Activated CD8-positive, alpha-beta memory T cell treated with anti-CD3 and anti-CD28 coated beads for 1 hour (primary cell): ENCODE data around the gene LRCH3.
"Not testable (repeated sequence)": the region's sequence is repeated elsewhere in the genome, so short reads cannot be mapped to it uniquely, and the experiment has no call there.

ENCODE experiments used
- DNase-seq, 2 donors: peaks; one replicate each; pipeline ENCODE4 v3.0.0-alpha.2; 2020; ENCODE audit warnings: low read depth in 1 of 2; ENCODE audit errors: extremely low read depth in 1 of 2

Gene LRCH3

DNA sequence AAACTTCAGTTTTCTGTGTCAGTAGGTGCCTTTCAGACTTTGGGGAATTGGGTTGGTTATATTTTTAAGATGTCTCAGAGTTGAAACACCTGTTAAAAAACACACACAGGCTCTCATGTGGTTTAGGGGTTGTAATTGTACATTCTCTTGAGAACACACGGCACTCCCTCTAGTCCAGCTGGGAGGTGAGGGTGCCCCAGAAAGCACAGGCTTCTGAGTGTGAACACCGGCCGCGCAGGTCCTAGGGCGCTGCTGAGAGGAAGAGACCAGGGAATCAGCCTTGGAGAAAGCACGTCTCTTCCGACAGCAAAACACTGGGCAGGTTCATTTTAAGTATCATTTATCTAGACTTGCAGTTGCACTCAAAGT lies 90.9 kb downstream of the LRCH3 start:
- DNase-seq = no peak

DNA sequence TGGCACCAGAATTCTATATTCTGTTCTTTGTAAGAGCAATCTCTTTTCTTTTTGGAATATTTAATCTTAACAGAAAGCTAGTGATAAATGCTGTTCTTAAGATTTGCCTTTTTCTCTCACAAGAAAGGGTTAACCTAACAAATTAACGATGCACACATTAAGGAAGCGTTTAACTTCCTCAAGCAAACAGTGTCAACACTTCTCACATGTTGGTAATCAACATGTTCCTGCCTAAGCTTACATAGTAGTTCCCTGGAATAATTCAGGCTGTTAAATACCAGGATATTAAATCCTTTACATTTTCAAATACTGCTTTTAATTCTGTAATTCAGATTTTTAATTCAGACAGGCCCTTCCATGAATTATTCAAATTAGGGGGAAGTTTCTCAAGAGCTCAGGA lies 91.5 kb downstream of the LRCH3 start:
- DNase-seq = no peak

DNA sequence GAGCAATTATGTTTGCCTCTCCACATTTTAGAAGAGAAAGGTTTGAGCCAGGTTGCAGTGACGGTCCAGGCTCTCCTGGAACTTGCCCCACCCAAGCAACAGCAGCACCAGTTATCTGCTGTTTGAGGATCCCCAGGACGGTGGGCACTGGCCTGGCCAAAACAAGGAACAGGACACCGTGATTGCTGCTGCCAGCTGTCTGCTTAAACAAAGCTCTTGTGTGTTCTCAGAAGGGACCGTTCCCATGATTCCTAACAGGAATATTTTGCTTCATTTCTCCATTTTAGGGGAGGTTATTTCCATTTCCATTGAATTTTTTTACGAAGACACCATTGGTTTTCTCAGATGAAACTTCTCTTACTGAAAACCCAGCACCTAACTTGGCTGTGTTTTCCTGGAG lies 92.5 kb downstream of the LRCH3 start:
- DNase-seq = no peak

DNA sequence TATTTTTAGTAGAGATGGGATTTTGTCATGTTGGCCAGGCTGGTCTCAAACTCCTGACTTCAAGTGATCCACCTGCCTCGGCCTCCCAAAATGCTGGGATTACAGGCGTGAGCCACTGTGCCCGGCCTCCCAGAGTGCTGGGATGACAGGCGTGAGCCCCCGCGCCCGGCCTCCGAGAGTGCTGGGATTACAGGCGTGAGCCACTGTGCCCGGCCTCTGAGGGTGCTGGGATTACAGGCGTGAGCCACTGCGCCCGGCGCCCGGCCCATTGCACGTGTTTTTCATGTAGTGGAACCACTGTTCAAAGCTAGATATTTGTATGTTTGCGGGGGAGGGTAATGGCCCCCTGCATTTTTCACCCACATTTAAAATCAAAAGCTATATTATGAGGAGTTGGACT lies 93.3 kb downstream of the LRCH3 start:
- not testable (repeated sequence) for DNase-seq

DNA sequence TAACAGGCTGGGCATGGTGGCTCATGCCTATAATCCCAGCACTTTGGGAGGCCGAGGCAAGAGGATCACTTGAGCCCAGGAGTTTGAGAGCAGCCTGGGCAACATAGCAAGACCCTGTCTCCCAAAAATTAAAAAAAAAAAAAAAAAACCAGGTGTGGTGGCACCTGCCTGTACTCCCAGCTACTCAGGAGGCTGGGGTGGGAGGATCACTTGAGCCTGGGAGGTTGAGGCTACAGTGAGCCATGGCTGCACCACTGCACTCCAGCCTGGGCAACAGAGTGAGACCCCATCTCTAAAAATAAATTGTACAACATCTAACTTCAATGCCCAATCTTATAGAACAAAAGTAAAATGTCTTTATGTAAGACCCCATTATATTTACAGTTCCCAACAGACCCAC lies 95.0 kb downstream of the LRCH3 start:
- DNase-seq = not testable (repeated sequence)

DNA sequence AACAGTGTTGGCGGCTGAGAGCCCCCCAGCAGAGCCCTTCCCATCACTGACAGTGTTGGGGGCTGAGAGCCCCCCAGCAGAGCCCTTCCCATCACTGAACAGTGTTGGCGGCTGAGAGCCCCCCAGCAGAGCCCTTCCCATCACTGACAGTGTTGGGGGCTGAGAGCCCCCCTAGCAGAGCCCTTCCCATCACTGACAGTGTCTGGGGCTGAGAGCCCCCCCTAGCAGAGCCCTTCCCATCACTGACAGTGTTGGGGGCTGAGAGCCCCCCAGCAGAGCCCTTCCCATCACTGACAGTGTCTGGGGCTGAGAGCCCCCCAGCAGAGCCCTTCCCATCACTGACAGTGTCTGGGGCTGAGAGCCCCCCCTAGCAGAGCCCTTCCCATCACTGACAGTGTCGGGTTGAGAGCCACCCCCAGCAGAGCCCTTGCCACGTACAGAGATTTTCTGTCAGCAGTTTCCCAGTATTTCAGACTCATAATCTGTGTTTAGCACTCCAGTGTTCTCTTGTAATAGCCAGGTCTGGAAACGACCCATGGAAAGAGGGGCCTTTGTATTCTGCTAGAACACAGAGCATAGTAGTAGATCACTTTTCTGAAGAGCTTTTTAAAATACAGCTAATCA lies 96.5 kb downstream of the LRCH3 start:
- not testable (repeated sequence) for DNase-seq

DNA sequence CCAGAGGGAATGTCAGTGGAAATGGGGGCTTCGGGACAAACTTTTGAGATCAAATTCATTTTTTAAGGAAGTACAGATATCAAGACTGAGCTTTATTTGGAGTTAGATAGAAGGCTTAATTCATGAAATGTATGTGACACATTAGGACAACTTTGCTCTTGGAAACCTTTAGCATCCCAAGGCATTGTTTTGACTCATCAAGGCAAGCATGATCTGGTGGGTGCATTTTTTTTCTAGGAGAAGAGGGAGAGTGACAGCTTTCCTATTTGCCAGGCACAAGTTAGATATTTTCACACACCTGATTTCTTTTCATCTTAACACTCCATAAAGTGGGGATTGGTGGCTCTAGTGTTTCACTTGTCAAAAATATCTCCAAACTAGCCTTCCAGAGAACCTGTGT lies 97.5 kb downstream of the LRCH3 start:
- no peak for DNase-seq

DNA sequence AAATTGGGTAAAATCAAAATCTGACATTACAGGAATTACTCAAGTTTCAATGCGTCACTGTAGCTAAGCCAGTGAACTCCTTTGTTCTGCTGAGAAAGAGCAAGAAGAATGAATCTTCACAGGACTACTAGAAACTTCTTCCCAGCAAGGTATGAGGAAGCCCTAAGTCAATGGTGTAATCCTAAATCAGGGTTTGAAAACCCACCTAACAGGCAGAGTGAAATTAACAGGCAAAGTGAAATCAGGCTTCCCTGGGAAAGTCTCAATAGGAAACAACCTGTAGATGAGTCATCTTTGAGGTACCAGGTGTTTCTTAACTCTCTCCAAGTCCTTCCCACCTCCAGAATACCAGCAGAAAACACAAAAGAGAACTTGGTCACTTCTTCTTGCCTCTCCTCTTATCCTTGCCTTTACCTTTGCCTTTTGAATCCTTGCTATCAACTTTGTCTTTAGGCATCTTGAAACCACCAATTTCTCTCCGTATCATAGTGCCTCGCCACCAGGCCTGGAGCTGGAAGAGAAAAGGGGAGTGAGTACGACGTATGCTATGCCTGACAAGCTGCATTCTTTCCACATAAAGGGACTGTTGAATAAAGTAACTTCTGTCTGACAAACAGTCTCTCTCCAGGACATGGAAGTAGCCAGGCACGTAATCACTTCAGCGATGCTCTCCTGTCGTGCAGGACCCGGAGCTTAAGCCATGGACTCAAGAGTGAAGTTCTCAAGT lies 98.3 kb downstream of the LRCH3 start:
- DNase-seq = no peak

DNA sequence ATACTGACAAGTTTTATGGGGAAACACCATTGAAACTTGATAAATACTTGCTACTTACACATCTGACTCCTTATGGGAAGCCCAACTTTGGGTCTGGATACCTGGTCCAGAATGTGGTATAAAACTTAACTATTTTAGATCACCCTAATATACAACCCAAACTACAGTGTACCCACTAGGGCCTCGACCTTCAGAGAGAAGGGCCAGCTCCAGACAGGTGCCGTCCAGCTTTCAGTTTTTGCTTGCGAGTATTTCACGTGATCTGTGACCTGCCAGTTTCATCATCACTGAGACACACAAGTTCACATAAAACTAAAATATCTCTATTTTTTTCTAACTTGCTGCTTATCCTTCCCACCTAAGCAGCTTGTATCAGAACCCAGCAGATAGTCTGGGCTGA lies 99.6 kb downstream of the LRCH3 start:
- DNase-seq = no peak

DNA sequence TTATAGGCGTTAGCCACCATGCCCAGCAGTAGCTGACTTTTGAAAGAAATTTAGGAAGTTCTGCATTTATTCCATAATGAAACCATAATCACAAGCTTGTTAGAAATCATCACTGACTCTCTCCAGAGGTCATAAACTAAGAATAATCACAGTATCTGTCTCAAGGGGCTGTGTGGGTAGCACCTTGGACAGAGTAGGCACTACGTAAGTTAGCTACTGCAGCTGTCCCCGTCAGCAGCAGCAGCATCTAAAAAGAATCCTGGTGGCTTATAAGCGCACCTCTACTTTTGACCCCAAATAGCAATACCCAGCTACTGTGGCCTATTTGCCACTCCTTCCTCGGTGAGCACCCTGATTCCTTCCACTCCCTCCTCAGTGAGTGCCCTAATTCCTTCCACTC lies 101.1 kb downstream of the LRCH3 start:
- no peak for DNase-seq

DNA sequence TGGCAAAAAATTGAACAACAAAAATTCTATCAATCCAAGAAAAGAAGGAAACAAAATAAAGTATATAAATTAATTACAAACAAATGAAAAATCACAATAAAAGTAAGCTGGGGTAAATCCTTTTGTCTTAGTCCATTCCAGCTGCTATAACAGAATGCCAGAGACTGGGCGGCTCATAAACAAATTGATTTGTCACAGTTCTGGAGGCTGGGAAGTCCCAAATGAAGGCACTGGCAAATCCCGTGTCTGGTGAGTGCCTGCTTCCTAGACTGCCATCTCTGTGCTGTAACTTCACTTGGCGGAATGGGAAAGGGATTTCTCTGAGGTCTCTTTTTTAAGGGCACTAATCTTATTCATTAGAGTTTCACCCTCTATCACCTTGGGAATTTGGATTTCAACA lies 105.4 kb downstream of the LRCH3 start:
- no peak for DNase-seq

DNA sequence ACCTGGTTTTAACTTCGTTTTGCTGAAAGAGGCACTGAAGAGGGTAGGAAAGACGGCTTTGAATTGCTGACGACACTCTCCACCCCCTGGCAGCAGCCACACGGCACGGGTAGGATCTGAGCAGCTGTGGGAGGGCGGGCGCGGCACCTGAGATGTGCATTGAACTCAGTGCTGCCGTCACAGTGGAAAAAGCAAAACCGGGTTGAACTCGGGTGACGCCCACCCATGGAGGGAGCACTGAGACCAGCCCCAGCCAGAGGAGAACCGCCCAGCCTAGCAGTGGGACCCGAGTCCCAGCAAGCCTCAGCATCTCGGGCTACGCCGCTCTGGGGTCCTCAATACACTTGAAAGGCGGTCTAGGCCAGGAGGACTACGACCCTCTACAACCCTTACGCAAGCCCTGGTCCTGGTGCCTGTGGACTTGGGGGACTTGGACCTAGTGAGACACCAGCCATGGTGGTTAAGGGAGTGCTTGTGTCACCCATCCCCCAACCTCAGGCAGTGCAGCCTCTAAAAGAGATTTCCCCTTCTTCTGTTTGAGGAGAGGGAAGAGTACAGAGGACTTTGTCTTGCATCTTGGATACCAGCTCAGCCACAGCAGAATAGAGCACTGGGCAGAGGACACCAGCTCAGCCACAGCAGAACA lies 108.9 kb downstream of the LRCH3 start:
- DNase-seq = no peak

DNA sequence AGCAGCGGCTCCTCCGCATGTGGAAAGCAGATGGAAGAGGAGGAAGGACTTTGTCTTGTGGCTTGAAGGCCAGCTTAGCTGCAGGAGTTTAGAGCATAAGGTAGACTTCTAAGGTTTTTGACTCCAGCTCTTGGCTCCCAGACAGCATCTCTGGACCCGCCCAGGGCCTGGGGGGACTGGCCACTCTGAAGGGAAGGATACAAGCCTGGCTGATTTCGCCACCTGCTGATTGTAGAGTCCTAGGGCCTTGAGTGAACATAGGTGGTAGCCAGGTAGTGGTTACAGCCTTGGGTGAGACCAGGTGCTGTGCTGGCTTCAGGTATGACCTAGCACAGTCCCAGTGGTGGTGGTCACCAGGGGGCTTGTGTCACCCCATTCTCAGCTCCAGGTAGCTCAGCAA lies 110.6 kb downstream of the LRCH3 start:
- no peak for DNase-seq

DNA sequence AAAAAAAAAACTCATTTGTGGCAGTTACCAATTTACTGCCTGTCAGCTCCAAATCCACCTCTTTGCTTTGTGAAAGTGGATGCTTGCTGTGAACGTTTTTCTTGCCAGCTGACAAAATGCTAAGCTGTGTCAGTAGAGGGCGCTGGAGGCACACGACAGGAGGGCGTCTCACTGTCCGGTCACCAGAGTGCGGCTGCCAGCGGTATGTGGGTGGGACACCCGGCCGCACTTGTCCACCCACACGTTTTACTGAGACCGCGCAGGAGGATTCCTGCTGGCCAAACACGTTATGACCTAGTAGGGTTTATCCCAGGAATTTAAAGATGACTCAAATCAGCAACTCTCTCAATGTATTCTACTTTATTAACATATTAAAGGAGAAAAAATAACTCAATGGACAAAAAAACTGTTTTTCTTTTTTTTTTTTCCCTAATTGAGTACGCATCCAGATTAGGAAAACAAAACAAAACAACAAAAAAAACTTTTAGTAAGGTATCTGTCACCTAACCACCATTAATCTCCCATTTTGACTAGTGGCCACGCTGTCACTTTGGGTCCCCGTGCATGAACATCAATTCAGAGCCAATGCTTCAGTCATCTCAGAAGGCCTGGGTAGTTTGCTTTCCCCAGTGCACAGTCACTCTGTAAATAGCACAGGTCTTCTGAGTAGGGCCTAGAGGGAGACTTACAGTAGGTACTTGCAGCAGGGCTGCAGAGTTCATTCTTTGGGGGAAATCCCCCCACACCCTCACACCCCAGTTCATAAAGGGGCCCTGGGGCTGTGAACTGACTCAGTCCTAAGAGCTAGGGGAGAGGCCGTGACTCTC lies 115.2 kb downstream of the LRCH3 start:
- peak; percentile 34 to 57 for DNase-seq

DNA sequence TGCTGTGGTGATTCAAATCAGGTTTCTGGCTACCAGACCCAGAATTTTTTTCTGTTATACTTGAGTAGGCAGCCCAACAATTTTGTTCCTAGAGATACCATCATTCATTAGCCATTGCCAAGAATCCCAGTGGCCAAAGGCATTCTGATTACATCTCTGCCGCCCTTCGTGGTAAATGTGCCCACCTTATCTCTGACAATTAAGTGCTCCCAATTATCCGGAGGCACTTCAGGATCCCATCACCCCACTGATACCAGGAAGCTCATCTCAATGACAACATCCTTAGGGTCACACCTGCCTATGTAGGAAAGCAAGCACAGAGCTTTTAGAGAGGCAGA lies 115.8 kb downstream of the LRCH3 start:
- no peak for DNase-seq

DNA sequence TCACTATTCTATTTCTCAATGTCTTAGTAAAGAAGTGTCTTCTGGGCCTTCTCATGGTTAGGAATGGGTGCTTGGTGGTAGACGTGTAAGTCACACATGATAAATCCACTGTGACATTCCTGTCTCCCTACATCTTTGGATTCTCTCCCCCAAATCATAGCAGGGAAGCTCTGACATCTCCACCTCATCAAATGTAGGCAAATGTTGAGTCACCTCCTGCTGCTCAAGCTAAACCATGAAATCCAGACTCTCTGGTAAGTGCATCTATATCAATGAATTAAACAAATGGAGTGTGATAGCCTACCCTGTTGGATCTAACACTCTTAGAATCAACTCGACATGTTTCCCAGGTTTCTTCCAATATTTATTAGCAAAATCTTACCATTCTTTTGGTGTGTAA lies 116.1 kb downstream of the LRCH3 start:
- DNase-seq = no peak

DNA sequence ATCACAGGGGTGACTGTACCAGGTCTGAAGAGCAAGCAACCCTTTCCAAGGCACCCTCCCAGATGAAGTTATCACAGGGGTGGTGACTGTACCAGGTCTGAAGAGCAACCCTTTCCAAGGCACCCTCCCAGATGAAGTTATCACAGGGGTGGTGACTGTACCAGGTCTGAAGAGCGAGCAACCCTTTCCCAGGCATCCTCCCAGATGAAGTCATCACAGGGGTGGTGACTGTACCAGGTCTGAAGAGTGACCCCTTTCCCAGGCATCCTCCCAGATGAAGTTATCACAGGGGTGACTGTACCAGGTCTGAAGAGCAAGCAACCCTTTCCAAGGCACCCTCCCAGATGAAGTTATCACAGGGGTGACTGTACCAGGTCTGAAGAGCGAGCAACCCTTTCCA lies 117.5 kb downstream of the LRCH3 start:
- not testable (repeated sequence) for DNase-seq

DNA sequence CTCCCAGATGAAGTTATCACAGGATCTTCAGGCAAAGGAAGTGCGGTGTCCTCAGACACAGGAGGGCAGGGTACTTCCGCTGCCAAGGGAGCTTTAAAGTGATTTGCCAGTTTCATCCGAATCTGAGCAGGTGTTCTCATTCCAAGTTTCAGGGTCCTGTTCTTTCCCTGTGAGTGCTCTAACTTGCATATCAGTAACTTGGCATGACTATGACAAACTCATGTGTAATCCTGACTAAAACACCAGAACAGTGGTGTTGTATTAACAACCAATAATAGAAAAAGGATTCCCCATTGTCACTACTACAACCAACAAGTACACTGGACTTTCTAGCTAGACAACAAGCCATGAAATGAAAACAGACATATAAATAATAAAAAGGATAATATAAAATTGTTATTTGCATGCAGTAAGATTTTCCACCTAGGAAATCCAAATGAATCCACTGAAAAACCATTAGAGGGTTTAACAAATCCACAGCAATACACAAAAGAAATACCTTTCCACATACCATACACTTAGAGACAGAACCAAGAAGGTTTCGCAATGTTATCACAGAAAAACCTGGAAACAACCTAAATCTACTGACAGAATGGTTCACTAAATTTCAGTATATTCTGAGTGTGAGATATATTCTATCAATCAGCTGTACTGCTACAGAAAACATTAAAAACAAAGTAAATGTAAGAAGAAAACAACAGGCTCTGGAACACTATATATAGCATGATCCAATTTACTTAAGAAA lies 118.1 kb downstream of the LRCH3 start:
- no peak for DNase-seq

DNA sequence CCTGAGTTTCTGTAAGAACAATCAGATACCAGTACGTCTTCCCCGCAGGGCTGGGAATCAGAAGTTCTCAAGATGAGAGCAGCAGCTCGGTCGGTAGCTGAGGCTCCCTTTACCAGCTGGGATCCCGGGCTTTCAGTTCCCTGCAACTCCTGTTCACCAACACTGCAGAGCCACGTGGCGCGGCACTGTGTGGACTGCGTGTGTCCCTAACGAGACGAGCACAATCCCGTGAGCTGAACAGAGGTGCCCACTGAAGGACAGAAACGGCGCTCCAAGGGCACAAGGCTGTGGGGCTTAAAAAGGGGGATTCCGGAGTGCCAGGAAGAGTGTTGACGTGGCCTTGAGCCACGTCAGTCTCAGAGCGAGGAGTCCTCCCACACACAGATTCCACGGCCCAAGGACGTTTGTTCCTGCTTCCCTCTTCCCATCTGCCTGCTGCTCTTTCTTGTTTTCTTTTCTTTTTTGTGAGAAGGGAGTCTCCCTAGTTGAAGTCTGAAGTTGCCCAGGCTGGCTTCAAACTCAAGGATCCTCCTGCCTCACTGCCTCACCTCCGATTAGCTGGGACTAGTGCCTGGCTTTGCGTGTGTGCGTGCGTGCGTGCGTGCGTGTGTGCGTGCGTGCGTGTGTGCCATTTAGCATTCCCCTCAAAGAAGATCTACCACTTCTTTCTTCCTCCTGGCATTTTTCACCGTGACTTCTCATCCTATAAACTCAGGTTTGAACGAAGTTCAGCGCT lies 121.9 kb downstream of the LRCH3 start:
- DNase-seq = no peak

DNA sequence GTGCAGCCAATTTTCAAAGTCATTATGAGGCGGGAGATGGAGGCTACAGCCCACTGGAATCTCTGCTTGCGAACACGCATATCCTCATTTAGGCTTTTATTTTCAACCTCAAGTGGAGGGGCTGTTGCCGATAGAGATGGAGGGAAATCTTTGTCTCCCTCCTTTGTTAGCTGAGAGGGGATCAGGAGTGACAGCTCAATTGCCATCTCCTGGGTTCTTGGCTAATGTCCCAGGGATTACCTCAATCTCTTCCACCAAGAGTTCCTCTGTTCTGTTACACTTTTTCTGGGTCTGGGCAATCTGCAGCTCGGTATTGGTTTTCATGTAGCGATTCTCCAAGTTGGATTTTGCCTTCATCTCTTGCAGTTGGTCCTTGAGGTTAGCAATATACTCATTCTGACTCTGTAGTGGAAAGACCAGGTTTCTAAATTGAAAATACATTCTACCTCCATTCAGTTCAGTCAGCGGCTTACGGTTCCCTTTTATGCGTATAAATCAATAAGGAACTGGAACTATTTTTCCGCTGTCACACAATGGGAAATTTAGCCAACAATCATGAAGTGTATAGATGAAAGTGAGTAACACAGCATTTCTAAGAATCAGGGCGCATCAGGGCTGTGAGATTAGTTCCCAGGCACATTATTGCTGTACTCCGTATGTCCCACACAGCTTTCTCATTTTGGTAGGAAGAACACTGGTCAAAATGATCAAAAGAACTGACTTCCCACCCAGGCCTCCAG lies 122.8 kb downstream of the LRCH3 start:
- DNase-seq = no peak
